ENCODE results near the gene DMXL2. TPM values are rescaled to one million over a fixed set of nuclear protein-coding genes. Genes with fewer than 3 reads are reported as not detected.
"Not testable (repeated sequence)": the region's sequence is repeated elsewhere in the genome, so short reads cannot be mapped to it uniquely, and the experiment has no call there.

Gene DMXL2
- total RNA-seq, 1 experiment from 2014 or later, result 29.8 TPM

GRCh38 chr15:51661072-51661471 is 38.5 kb upstream of the DMXL2 start:
- TF ChIP-seq EZH2 (IDR thresholded peaks at IDR 0.05; ENCODE audit: low read depth) (no peak), CTCF (conservative IDR thresholded peaks at IDR 0.05) (no peak)
- POLR2A ChIA-PET (ENCODE audit: unreplicated experiment), result no interaction called here
- no peak overlapping the region for H3K27ac ChIP-seq
- CTCF ChIA-PET, result no interaction called here
- no peak overlapping the region for H2AFZ ChIP-seq
- DNase-seq, result no peak
- H4K20me1 ChIP-seq (ENCODE audit: insufficient read depth), result no peaks in the 10 kb centered on the region
- H3K36me3 ChIP-seq (ENCODE audit: low read depth), result no peaks in the 10 kb centered on the region
- no peaks in the 10 kb centered on the region for H3K9me3 ChIP-seq (ENCODE audit: insufficient read depth, low read depth)
- no peaks in the 10 kb centered on the region for H3K9me2 ChIP-seq (ENCODE audit: insufficient read depth)
- H3K79me2 ChIP-seq (ENCODE audit: low read depth), result no peaks in the 10 kb centered on the region
- no peaks in the 10 kb centered on the region for H3K27me3 ChIP-seq (ENCODE audit: insufficient read depth, low read depth)
- H3K4me3 ChIP-seq, result no peak overlapping the region
- no TSS peak for BruUV-seq (replicated peaks)
- no peaks in the 10 kb centered on the region for H3K4me1 ChIP-seq (replicated peaks; ENCODE audit: insufficient read depth)
- no peaks in the 10 kb centered on the region for H3F3A ChIP-seq (ENCODE audit: insufficient read depth, low read depth)
- intact Hi-C loops (cut with micrococcal nuclease; ENCODE audit: unreplicated experiment), result no loop called here
- no peak overlapping the region for H3K4me2 ChIP-seq

GRCh38 chr15:51658664-51659063 is 36.1 kb upstream of the DMXL2 start:
- intact Hi-C loops (cut with micrococcal nuclease; ENCODE audit: unreplicated experiment), result loop anchor here (10.0 kb wide), 1 partner anchor 566 kb away; no protein-coding TSS in a partner anchor
- POLR2A ChIA-PET (ENCODE audit: unreplicated experiment), result no interaction called here

GRCh38 chr15:51655401-51656057 is 33.0 kb upstream of the DMXL2 start:
- DNase-seq; BruUV-seq (replicated peaks); POLR2A ChIA-PET (ENCODE audit: unreplicated experiment); H3K79me2 ChIP-seq (ENCODE audit: low read depth); H3K27me3 ChIP-seq (ENCODE audit: insufficient read depth, low read depth); H3K9me3 ChIP-seq (ENCODE audit: insufficient read depth, low read depth); H3K4me3 ChIP-seq; H3F3A ChIP-seq (ENCODE audit: insufficient read depth, low read depth); H2AFZ ChIP-seq; H3K27ac ChIP-seq; H3K4me2 ChIP-seq; CTCF ChIA-PET; H3K36me3 ChIP-seq (ENCODE audit: low read depth); H3K4me1 ChIP-seq (replicated peaks; ENCODE audit: insufficient read depth); H4K20me1 ChIP-seq (ENCODE audit: insufficient read depth); H3K9me2 ChIP-seq (ENCODE audit: insufficient read depth): not testable (repeated sequence)
- intact Hi-C loops (cut with micrococcal nuclease; ENCODE audit: unreplicated experiment), result loop anchor here (10.0 kb wide), 1 partner anchor 569 kb away; no protein-coding TSS in a partner anchor

More at GRCh38 chr15:51658664-51659063, 36.1 kb upstream of the DMXL2 start:
- Histone ChIP-seq H3K27ac (no peak overlapping the region), H3K4me3 (no peak overlapping the region), H3K79me2 (ENCODE audit: low read depth) (no peaks in the 10 kb centered on the region), H3K9me3 (ENCODE audit: insufficient read depth, low read depth) (no peaks in the 10 kb centered on the region), H3K4me1 (replicated peaks; ENCODE audit: insufficient read depth) (no peaks in the 10 kb centered on the region), H3K4me2 (no peak overlapping the region), H3K36me3 (ENCODE audit: low read depth) (no peaks in the 10 kb centered on the region), H3F3A (ENCODE audit: insufficient read depth, low read depth) (no peaks in the 10 kb centered on the region), H4K20me1 (ENCODE audit: insufficient read depth) (no peaks in the 10 kb centered on the region), H2AFZ (no peak overlapping the region), H3K27me3 (ENCODE audit: insufficient read depth, low read depth) (no peaks in the 10 kb centered on the region), H3K9me2 (ENCODE audit: insufficient read depth) (no peaks in the 10 kb centered on the region)
- BruUV-seq (replicated peaks), result no TSS peak
- no peak for DNase-seq
- TF ChIP-seq CTCF (conservative IDR thresholded peaks at IDR 0.05) (no peak), EZH2 (IDR thresholded peaks at IDR 0.05; ENCODE audit: low read depth) (no peak)
- CTCF ChIA-PET, result no interaction called here
